Measurements from ENCODE around the gene GABRR3. TPM values are rescaled to one million over a fixed set of nuclear protein-coding genes. Genes with fewer than 3 reads are reported as not detected.

GABRR3 gene
- total RNA-seq, 1 experiment from 2014 or later = not detected

DNA sequence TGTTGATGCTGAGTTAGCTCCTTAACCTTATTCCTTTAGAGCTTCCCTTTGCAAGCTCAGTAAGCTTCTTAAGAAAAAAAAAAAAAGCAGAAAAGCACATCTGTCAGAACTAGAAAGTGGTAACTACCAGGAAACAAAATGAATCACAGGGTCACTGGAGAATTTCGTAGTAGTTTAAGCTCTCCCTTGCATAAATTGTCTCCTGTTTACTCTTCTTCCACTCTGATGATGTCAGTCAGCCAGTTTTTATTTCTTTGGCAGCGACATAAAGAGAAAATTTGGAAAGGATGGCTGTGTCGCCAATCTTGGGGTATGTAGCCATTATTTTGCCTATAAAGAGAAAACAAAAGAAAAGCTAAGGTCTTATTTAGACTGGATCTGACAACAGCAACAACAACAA lies 3.2 kb upstream of the GABRR3 start:
- Histone ChIP-seq H3K9ac (ENCODE audit: low read length) (no peak overlapping the region), H3K27me3 (ENCODE audit: low read length) (peaks cover 24% of the 10 kb centered on the region), H3K4me1 (ENCODE audit: insufficient read depth, low read length) (no peaks in the 10 kb centered on the region), H3K36me3 (ENCODE audit: low read depth, low read length) (no peaks in the 10 kb centered on the region), H3K27ac (ENCODE audit: low read length) (no peak overlapping the region), H3K4me2 (ENCODE audit: low read length) (peak overlapping the region; percentile 87; the same call in 1 of the 2 replicates), H3K9me2 (replicated peaks; ENCODE audit: low read length) (no peaks in the 10 kb centered on the region), H2AFZ (ENCODE audit: low read length) (no peak overlapping the region; the same call in 1 of the 2 replicates), H3K9me3 (ENCODE audit: low read length) (peaks cover 5% of the 10 kb centered on the region; the same call in 1 of the 2 replicates), H3K79me2 (ENCODE audit: low read length) (no peaks in the 10 kb centered on the region), H3K4me3 (ENCODE audit: low read length) (no peak overlapping the region), H3F3A (ENCODE audit: low read length, unreplicated experiment) (no peaks in the 10 kb centered on the region), H4K20me1 (ENCODE audit: low read length) (no peaks in the 10 kb centered on the region)
- DNase-seq (no peak), ATAC-seq (no peak)
- ChIA-PET POLR2A (ENCODE audit: unreplicated experiment) (no interaction called here), CTCF (interaction anchor here (0.6 to 1.0 kb wide), 3 partner anchors 15 to 980 kb away, joined by 3 to 5 read pairs (median 3); no protein-coding TSS in a partner anchor)
- BruUV-seq (replicated peaks) = no TSS peak
- TF ChIP-seq EZH2 (IDR thresholded peaks at IDR 0.05; ENCODE audit: low read length, unreplicated experiment) (no peak), EZH2phosphoT487 (IDR thresholded peaks at IDR 0.05; ENCODE audit: borderline replicate concordance, low read length) (no peak)
- TF ChIP-seq, protein P1, sequence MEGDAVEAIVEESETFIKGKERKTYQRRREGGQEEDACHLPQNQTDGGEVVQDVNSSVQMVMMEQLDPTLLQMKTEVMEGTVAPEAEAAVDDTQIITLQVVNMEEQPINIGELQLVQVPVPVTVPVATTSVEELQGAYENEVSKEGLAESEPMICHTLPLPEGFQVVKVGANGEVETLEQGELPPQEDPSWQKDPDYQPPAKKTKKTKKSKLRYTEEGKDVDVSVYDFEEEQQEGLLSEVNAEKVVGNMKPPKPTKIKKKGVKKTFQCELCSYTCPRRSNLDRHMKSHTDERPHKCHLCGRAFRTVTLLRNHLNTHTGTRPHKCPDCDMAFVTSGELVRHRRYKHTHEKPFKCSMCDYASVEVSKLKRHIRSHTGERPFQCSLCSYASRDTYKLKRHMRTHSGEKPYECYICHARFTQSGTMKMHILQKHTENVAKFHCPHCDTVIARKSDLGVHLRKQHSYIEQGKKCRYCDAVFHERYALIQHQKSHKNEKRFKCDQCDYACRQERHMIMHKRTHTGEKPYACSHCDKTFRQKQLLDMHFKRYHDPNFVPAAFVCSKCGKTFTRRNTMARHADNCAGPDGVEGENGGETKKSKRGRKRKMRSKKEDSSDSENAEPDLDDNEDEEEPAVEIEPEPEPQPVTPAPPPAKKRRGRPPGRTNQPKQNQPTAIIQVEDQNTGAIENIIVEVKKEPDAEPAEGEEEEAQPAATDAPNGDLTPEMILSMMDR (conservative IDR thresholded peaks at IDR 0.05; ENCODE audit: low read depth, low read length) = no peak
- intact Hi-C loops (cut with micrococcal nuclease) = loop anchor here (2.0 kb wide), 4 partner anchors 147 to 555 kb away; partner anchors contain the start of genes CLDND1 and CPOX

DNA sequence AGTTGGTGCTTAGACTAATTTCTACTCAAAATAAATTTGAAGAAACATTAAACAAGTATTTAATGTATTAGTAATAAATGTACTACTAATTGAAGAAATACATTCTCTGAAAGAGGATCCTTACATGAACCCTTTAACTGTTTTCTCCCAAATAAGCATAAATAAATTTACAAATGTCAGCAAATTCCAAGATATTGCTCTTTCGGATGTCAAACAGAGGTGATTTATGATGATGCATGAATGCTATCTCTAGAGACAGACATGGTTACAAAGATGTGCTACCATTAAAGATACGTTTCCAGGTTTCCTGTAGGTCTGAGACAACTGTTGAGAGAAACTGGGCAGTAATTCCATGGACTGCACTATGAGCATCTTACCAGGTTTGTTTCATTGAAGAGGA lies 629 bp downstream of the GABRR3 start:
- POLR2A ChIA-PET (ENCODE audit: unreplicated experiment) = no interaction called here
- CTCF ChIA-PET = no interaction called here
- Histone ChIP-seq H3K27me3 (ENCODE audit: low read length) (peaks cover 30% of the 10 kb centered on the region), H3K36me3 (ENCODE audit: low read depth, low read length) (no peaks in the 10 kb centered on the region), H3K79me2 (ENCODE audit: low read length) (no peaks in the 10 kb centered on the region), H3F3A (ENCODE audit: low read length, unreplicated experiment) (no peaks in the 10 kb centered on the region), H3K9me3 (ENCODE audit: low read length) (no peaks in the 10 kb centered on the region), H3K4me3 (ENCODE audit: low read length) (no peak overlapping the region), H4K20me1 (ENCODE audit: low read length) (no peaks in the 10 kb centered on the region), H3K9ac (ENCODE audit: low read length) (no peak overlapping the region), H3K4me2 (ENCODE audit: low read length) (no peak overlapping the region), H3K9me2 (replicated peaks; ENCODE audit: low read length) (no peaks in the 10 kb centered on the region), H2AFZ (ENCODE audit: low read length) (no peak overlapping the region), H3K4me1 (ENCODE audit: insufficient read depth, low read length) (no peaks in the 10 kb centered on the region), H3K27ac (ENCODE audit: low read length) (no peak overlapping the region)
- DNase-seq (no peak), ATAC-seq (no peak)
- TF ChIP-seq EZH2 (IDR thresholded peaks at IDR 0.05; ENCODE audit: low read length, unreplicated experiment) (no peak), EZH2phosphoT487 (IDR thresholded peaks at IDR 0.05; ENCODE audit: borderline replicate concordance, low read length) (no peak)
- TF ChIP-seq, protein P1 (conservative IDR thresholded peaks at IDR 0.05; ENCODE audit: low read depth, low read length) = no peak
- BruUV-seq (replicated peaks) = no TSS peak
- intact Hi-C loops (cut with micrococcal nuclease) = no loop called here

DNA sequence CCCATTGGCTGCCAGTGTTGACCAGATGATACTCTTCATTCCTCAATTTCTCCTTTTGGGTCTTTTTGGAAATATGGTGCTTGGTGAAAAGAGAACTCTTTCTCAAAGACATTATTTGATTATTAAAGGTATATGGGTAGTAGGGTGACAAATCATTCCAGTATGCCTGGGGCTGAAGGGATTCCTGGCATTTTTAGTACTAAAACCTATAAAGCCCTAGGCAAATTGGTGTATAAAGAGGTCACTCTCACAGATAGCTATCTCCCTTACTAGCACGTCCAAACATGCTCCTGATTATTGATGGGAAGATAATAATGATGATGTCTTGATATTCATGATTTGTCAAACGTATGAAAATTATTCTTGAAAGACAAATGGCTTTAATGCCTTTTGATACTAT lies 1.1 kb downstream of the GABRR3 start:
- DNase-seq (no peak), ATAC-seq (no peak)
- no peaks in the 10 kb centered on the region for H3K4me1 ChIP-seq (ENCODE audit: insufficient read depth, low read length)
- H3K36me3 ChIP-seq (ENCODE audit: low read depth, low read length) = no peaks in the 10 kb centered on the region
- peaks cover 32% of the 10 kb centered on the region for H3K27me3 ChIP-seq (ENCODE audit: low read length)
- H3F3A ChIP-seq (ENCODE audit: low read length, unreplicated experiment) = no peaks in the 10 kb centered on the region
- TF ChIP-seq EZH2phosphoT487 (IDR thresholded peaks at IDR 0.05; ENCODE audit: borderline replicate concordance, low read length) (no peak), EZH2 (IDR thresholded peaks at IDR 0.05; ENCODE audit: low read length, unreplicated experiment) (no peak)
- TF ChIP-seq, protein P1 (conservative IDR thresholded peaks at IDR 0.05; ENCODE audit: low read depth, low read length) = no peak
- H3K9me3 ChIP-seq (ENCODE audit: low read length) = no peaks in the 10 kb centered on the region
- ChIA-PET CTCF (no interaction called here), POLR2A (ENCODE audit: unreplicated experiment) (no interaction called here)
- no peak overlapping the region for H3K27ac ChIP-seq (ENCODE audit: low read length)
- H3K4me2 ChIP-seq (ENCODE audit: low read length) = no peak overlapping the region
- H2AFZ ChIP-seq (ENCODE audit: low read length) = no peak overlapping the region
- no peaks in the 10 kb centered on the region for H3K9me2 ChIP-seq (replicated peaks; ENCODE audit: low read length)
- no peak overlapping the region for H3K9ac ChIP-seq (ENCODE audit: low read length)
- H3K79me2 ChIP-seq (ENCODE audit: low read length) = no peaks in the 10 kb centered on the region
- intact Hi-C loops (cut with micrococcal nuclease) = no loop called here
- no peak overlapping the region for H3K4me3 ChIP-seq (ENCODE audit: low read length)
- BruUV-seq (replicated peaks) = no TSS peak
- no peaks in the 10 kb centered on the region for H4K20me1 ChIP-seq (ENCODE audit: low read length)

Measured in PC-3 (cell line).